Right kidney (tissue), 1 donor: ENCODE data around the gene ABCC4.

Source experiments
- DNase-seq: peaks from one replicate; pipeline ENCODE4 v3.0.0-alpha.2; 2016

ABCC4 gene

GRCh38 chr13:95039415-95039814 lies 261.8 kb downstream of the ABCC4 start:
- DNase-seq = no peak

- no peak for DNase-seq
Observed at GRCh38 chr13:95038949-95039348, 262.3 kb downstream of the ABCC4 start.

- DNase-seq = no peak
Observed at GRCh38 chr13:95035311-95036109, 265.7 kb downstream of the ABCC4 start.

- DNase-seq = no peak
Observed at GRCh38 chr13:95033890-95034289, 267.4 kb downstream of the ABCC4 start.

- no peak for DNase-seq
Observed at GRCh38 chr13:95032121-95032520, 269.1 kb downstream of the ABCC4 start.

- DNase-seq = no peak
Observed at GRCh38 chr13:95030821-95031343, 270.4 kb downstream of the ABCC4 start.

GRCh38 chr13:95027638-95028037 lies 273.6 kb downstream of the ABCC4 start:
- no peak for DNase-seq

- no peak for DNase-seq
Observed at GRCh38 chr13:95025116-95025515, 276.1 kb downstream of the ABCC4 start.

GRCh38 chr13:95023405-95023804 lies 277.8 kb downstream of the ABCC4 start:
- DNase-seq = no peak

GRCh38 chr13:95020298-95020987 lies 280.8 kb downstream of the ABCC4 start:
- no peak for DNase-seq

GRCh38 chr13:95019886-95020285 lies 281.4 kb downstream of the ABCC4 start:
- no peak for DNase-seq

- no peak for DNase-seq
Observed at GRCh38 chr13:95007322-95007721, 293.9 kb downstream of the ABCC4 start.

- DNase-seq = no peak
Observed at GRCh38 chr13:95005300-95005699, 296.0 kb downstream of the ABCC4 start.

GRCh38 chr13:95003019-95003813 lies 298.0 kb downstream of the ABCC4 start:
- DNase-seq = peak; percentile 56

GRCh38 chr13:95002126-95002525 lies 299.1 kb downstream of the ABCC4 start:
- DNase-seq = no peak

GRCh38 chr13:94999871-95000270 lies 301.4 kb downstream of the ABCC4 start:
- DNase-seq = no peak

- no peak for DNase-seq
Observed at GRCh38 chr13:94997126-94997525, 304.1 kb downstream of the ABCC4 start.

GRCh38 chr13:94996445-94996844 lies 304.8 kb downstream of the ABCC4 start:
- DNase-seq = no peak

- DNase-seq = no peak
Observed at GRCh38 chr13:94994506-94994905, 306.7 kb downstream of the ABCC4 start.

- no peak for DNase-seq
Observed at GRCh38 chr13:94993616-94994015, 307.6 kb downstream of the ABCC4 start.

GRCh38 chr13:94992036-94992960 lies 309.0 kb downstream of the ABCC4 start:
- no peak for DNase-seq

GRCh38 chr13:94988654-94989053 lies 312.6 kb downstream of the ABCC4 start:
- DNase-seq = no peak
